ENCODE measurements around the gene KIAA2012. TPM values are rescaled to one million over a fixed set of nuclear protein-coding genes. Genes with fewer than 3 reads are reported as not detected.
A peak's percentile ranks its signal among the peaks of the same experiment; 100 is the strongest.

Gene KIAA2012
- total RNA-seq, 1 donor from 2014 or later, result not detected

DNA sequence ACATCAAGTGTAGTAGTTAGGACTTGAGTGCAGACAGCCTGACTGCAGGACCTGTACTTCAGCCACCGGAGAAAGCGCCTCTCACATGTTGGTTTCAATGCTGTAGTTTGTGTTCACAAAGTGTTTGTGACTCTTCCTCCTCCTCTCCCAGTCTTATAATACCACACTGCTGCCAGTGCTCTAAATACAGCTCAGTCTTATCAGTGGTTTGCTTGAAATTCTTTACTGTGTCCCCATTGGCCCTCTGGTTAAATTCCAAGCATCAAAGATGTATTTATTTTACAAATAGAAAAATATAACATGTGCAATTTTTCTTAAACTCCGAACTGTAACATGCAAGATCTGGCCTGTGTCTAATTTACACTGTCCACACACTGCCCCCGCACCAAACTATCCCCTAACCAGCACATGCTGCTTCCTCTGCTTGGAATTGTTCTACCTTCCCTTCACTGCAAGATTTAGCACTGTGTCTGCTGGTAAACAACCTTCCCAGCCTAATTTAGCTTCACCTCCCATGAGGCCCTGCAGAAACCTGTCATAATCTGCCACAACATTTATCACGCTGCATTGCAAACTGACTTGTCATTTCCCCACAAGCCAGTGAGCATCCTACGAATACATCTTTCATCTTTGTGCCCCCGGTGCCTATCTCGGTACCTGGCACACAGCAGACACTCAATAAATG, 88.2 kb downstream of the KIAA2012 start:
- H3K4me3 ChIP-seq (ENCODE audit: insufficient read depth, low read depth, low read length), result no peak overlapping the region
- H3K79me2 ChIP-seq (ENCODE audit: insufficient read depth, low read length), result no peaks in the 10 kb centered on the region
- FAIRE-seq (no peak), DNase-seq (ENCODE audit: low read depth) (peak; percentile 79)
- H3K4me3 Mint-ChIP-seq (ENCODE audit: unreplicated experiment), result no peak overlapping the region
- no peaks in the 10 kb centered on the region for H4K20me1 ChIP-seq (ENCODE audit: insufficient read depth, low read length)
- H3K36me3 ChIP-seq (ENCODE audit: insufficient read depth, low read length), result no peaks in the 10 kb centered on the region
- peaks cover 2% of the 10 kb centered on the region for H3K9me3 Mint-ChIP-seq (ENCODE audit: unreplicated experiment)
- H3K4me1 Mint-ChIP-seq (ENCODE audit: low read depth, unreplicated experiment), result peaks cover 12% of the 10 kb centered on the region
- H3K27ac Mint-ChIP-seq (ENCODE audit: unreplicated experiment), result no peak overlapping the region
- H2AFZ ChIP-seq (ENCODE audit: low read depth, low read length), result peak overlapping the region; percentile 55
- peak overlapping the region; percentile 25 for H3K4me2 ChIP-seq (ENCODE audit: low read length)
- no peaks in the 10 kb centered on the region for H3K27me3 ChIP-seq (ENCODE audit: insufficient read depth, low read length)
- no peaks in the 10 kb centered on the region for H3K9me3 ChIP-seq (ENCODE audit: insufficient read depth, low read depth, low read length)
- no peak overlapping the region for H3K9ac ChIP-seq (ENCODE audit: low read length)
- no peaks in the 10 kb centered on the region for H3K36me3 Mint-ChIP-seq (ENCODE audit: low read depth, unreplicated experiment)
- H3K4me1 ChIP-seq (ENCODE audit: insufficient read depth, low read length), result peaks cover 9% of the 10 kb centered on the region
- no peaks in the 10 kb centered on the region for H3K27me3 Mint-ChIP-seq (ENCODE audit: low read depth, unreplicated experiment)
- H3K27ac ChIP-seq (ENCODE audit: low read depth, low read length), result no peak overlapping the region
- no peak for TF ChIP-seq CTCF (IDR thresholded peaks at IDR 0.05; ENCODE audit: insufficient read depth, low read depth, low read length)
- no peak for TF ChIP-seq EZH2 (IDR thresholded peaks at IDR 0.05; ENCODE audit: insufficient read depth, low read length)

DNA sequence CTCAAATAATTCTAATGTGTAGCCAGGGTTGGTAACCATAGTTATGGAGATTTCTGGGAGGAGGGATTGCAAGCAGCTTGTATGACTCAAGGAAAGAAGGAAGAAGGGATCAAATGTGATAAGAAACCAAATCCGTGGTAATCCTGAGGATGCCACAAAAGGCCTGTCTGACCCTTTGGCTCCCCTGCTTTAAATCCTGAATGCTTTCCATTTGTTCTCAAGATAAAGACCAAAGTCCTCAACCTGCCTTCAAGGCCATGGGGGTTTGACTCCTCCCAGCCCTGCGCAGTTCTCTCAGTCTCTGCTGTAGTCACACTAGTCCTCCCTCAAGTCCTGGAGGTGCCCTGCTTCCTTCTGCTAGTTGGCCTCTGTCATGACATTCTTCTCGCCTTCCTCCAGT, 91.4 kb downstream of the KIAA2012 start:
- Histone ChIP-seq H3K36me3 (ENCODE audit: insufficient read depth, low read length) (no peaks in the 10 kb centered on the region), H3K4me2 (ENCODE audit: low read length) (no peak overlapping the region), H4K20me1 (ENCODE audit: insufficient read depth, low read length) (no peaks in the 10 kb centered on the region), H2AFZ (ENCODE audit: low read depth, low read length) (no peak overlapping the region), H3K4me3 (ENCODE audit: insufficient read depth, low read depth, low read length) (no peak overlapping the region), H3K79me2 (ENCODE audit: insufficient read depth, low read length) (no peaks in the 10 kb centered on the region), H3K27me3 (ENCODE audit: insufficient read depth, low read length) (no peaks in the 10 kb centered on the region), H3K27ac (ENCODE audit: low read depth, low read length) (no peak overlapping the region), H3K9ac (ENCODE audit: low read length) (no peak overlapping the region), H3K4me1 (ENCODE audit: insufficient read depth, low read length) (peaks cover 9% of the 10 kb centered on the region), H3K9me3 (ENCODE audit: insufficient read depth, low read depth, low read length) (no peaks in the 10 kb centered on the region)
- H3K4me3 Mint-ChIP-seq (ENCODE audit: unreplicated experiment), result no peak overlapping the region
- H3K27me3 Mint-ChIP-seq (ENCODE audit: low read depth, unreplicated experiment), result peaks cover 6% of the 10 kb centered on the region
- no peak overlapping the region for H3K27ac Mint-ChIP-seq (ENCODE audit: unreplicated experiment)
- no peak for DNase-seq (ENCODE audit: low read depth)
- FAIRE-seq, result no peak
- no peaks in the 10 kb centered on the region for H3K36me3 Mint-ChIP-seq (ENCODE audit: low read depth, unreplicated experiment)
- H3K4me1 Mint-ChIP-seq (ENCODE audit: low read depth, unreplicated experiment), result peaks cover 12% of the 10 kb centered on the region
- TF ChIP-seq EZH2 (IDR thresholded peaks at IDR 0.05; ENCODE audit: insufficient read depth, low read length) (no peak), CTCF (IDR thresholded peaks at IDR 0.05; ENCODE audit: insufficient read depth, low read depth, low read length) (no peak)
- peaks cover 2% of the 10 kb centered on the region for H3K9me3 Mint-ChIP-seq (ENCODE audit: unreplicated experiment)

- Histone ChIP-seq H4K20me1 (ENCODE audit: insufficient read depth, low read length) (no peaks in the 10 kb centered on the region), H3K4me1 (ENCODE audit: insufficient read depth, low read length) (peaks cover 9% of the 10 kb centered on the region), H3K36me3 (ENCODE audit: insufficient read depth, low read length) (no peaks in the 10 kb centered on the region), H2AFZ (ENCODE audit: low read depth, low read length) (no peak overlapping the region), H3K27me3 (ENCODE audit: insufficient read depth, low read length) (no peaks in the 10 kb centered on the region), H3K4me3 (ENCODE audit: insufficient read depth, low read depth, low read length) (no peak overlapping the region), H3K9me3 (ENCODE audit: insufficient read depth, low read depth, low read length) (no peaks in the 10 kb centered on the region), H3K27ac (ENCODE audit: low read depth, low read length) (no peak overlapping the region), H3K79me2 (ENCODE audit: insufficient read depth, low read length) (no peaks in the 10 kb centered on the region), H3K4me2 (ENCODE audit: low read length) (no peak overlapping the region), H3K9ac (ENCODE audit: low read length) (no peak overlapping the region)
- H3K27me3 Mint-ChIP-seq (ENCODE audit: low read depth, unreplicated experiment), result peaks cover 12% of the 10 kb centered on the region
- H3K4me1 Mint-ChIP-seq (ENCODE audit: low read depth, unreplicated experiment), result peaks cover 12% of the 10 kb centered on the region
- no peak overlapping the region for H3K27ac Mint-ChIP-seq (ENCODE audit: unreplicated experiment)
- FAIRE-seq (no peak), DNase-seq (ENCODE audit: low read depth) (no peak)
- H3K4me3 Mint-ChIP-seq (ENCODE audit: unreplicated experiment), result no peak overlapping the region
- no peaks in the 10 kb centered on the region for H3K36me3 Mint-ChIP-seq (ENCODE audit: low read depth, unreplicated experiment)
- TF ChIP-seq CTCF (IDR thresholded peaks at IDR 0.05; ENCODE audit: insufficient read depth, low read depth, low read length), result no peak
- no peak for TF ChIP-seq EZH2 (IDR thresholded peaks at IDR 0.05; ENCODE audit: insufficient read depth, low read length)
- peaks cover 2% of the 10 kb centered on the region for H3K9me3 Mint-ChIP-seq (ENCODE audit: unreplicated experiment)
Observed at GRCh38 chr2:202165208-202165607, 92.2 kb downstream of the KIAA2012 start.
